BLaER1 (cell line): Measurements from ENCODE around the gene MT2A.

ENCODE experiments used
- H3K27ac ChIP-seq: shearing (Covaris generic); formaldehyde crosslinking; 2 replicates; pipeline ENCODE4 v1.8.1; 2022
- H3K27me3 ChIP-seq: shearing (Covaris generic); formaldehyde crosslinking; 2 replicates; pipeline ENCODE4 v1.8.1; 2022
- H3K36me3 ChIP-seq: shearing (Covaris generic); formaldehyde crosslinking; 2 replicates; pipeline ENCODE4 v1.8.1; 2022
- H3K4me1 ChIP-seq: shearing (Covaris generic); formaldehyde crosslinking; 2 replicates; pipeline ENCODE4 v1.8.1; 2022
- H3K4me2 ChIP-seq: shearing (Covaris generic); formaldehyde crosslinking; 2 replicates; pipeline ENCODE4 v1.8.1; 2022
- H3K4me3 ChIP-seq: shearing (Covaris generic); formaldehyde crosslinking; 2 replicates; pipeline ENCODE4 v1.8.1; 2022
- H3K9ac ChIP-seq: shearing (Covaris generic); formaldehyde crosslinking; 2 replicates; pipeline ENCODE4 v1.8.1; 2022
- H3K9me3 ChIP-seq: shearing (Covaris generic); formaldehyde crosslinking; 2 replicates; pipeline ENCODE4 v1.8.1; 2022
- H4K20me1 ChIP-seq: shearing (Covaris generic); formaldehyde crosslinking; 2 replicates; pipeline ENCODE4 v1.8.1; 2022
- Cebpa-rat ChIP-seq: shearing (Covaris generic); IDR thresholded peaks from 2 replicates; pipeline ENCODE4 v1.8.1; 2022

The MT2A gene

GRCh38 chr16:56626685-56627084 lies 18.3 kb downstream of the MT2A start:
- peaks cover 33% of the 10 kb centered on the region for H4K20me1 ChIP-seq
- no peak for TF ChIP-seq Cebpa-rat
- no peaks in the 10 kb centered on the region for H3K36me3 ChIP-seq
- peaks cover 86% of the 10 kb centered on the region for H3K27me3 ChIP-seq
- H3K27ac ChIP-seq, result no peak overlapping the region
- H3K9ac ChIP-seq, result no peak overlapping the region
- H3K4me2 ChIP-seq, result no peak overlapping the region
- no peak overlapping the region for H3K4me3 ChIP-seq
- H3K9me3 ChIP-seq, result no peaks in the 10 kb centered on the region
- peaks cover 11% of the 10 kb centered on the region for H3K4me1 ChIP-seq

DNA sequence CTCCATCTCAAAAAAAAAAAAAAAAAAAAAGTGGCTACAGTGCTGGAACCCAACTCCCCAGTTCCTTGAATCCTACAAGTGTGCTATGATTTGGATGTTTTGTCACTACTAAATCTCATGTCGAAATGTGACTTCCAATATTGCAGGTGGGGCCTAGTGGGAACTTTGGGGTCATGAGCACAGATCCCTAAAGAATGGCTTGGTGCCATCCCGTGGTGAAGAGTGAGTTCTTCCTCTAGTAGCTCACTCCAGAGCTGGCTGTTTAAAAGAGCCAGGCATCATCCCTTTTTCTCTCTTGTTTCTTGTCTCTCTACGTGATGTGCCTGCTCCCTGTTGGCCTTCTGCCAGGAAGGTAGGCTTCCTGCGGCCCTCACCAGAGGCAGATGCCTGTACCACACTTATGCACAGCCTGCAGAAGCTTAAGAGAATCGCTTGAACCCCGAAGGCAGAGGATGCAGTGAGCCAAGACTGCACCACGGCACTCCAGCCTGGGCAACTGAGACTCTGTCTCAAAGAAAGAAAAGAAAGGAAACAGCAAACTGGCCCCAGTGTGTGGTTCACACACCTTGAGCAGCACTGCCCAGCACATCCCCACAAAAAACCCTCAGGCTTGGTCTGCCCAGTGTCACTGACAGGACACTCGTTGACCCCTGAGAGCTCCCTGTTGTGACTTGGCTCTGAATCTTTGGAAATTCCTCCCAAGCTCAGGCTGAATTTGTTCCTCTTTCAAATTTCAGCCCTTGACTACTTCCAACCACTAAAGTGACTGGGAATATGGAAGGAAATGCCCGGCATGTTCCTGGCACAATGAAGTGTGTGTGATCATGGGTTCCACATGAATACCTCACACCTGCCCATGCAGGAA lies 20.3 kb downstream of the MT2A start:
- H3K36me3 ChIP-seq, result no peaks in the 10 kb centered on the region
- no peak overlapping the region for H3K4me3 ChIP-seq
- H3K4me1 ChIP-seq, result peaks cover 11% of the 10 kb centered on the region
- H3K27me3 ChIP-seq, result peaks cover 98% of the 10 kb centered on the region
- H3K9ac ChIP-seq, result no peak overlapping the region
- H3K4me2 ChIP-seq, result no peak overlapping the region
- H3K9me3 ChIP-seq, result no peaks in the 10 kb centered on the region
- TF ChIP-seq Cebpa-rat, result no peak
- H3K27ac ChIP-seq, result no peak overlapping the region
- H4K20me1 ChIP-seq, result peaks cover 53% of the 10 kb centered on the region

- no peaks in the 10 kb centered on the region for H3K36me3 ChIP-seq
- H3K4me3 ChIP-seq, result no peak overlapping the region
- H3K4me1 ChIP-seq, result peaks cover 11% of the 10 kb centered on the region
- peaks cover under 1% of the 10 kb centered on the region; the same call in 1 of the 2 replicates for H3K9me3 ChIP-seq
- no peak overlapping the region for H3K9ac ChIP-seq
- peaks cover 100% of the 10 kb centered on the region for H3K27me3 ChIP-seq
- H3K4me2 ChIP-seq, result no peak overlapping the region
- no peak for TF ChIP-seq Cebpa-rat
- peaks cover 57% of the 10 kb centered on the region for H4K20me1 ChIP-seq
- H3K27ac ChIP-seq, result no peak overlapping the region
Observed at GRCh38 chr16:56629531-56629930, 21.1 kb downstream of the MT2A start.

DNA sequence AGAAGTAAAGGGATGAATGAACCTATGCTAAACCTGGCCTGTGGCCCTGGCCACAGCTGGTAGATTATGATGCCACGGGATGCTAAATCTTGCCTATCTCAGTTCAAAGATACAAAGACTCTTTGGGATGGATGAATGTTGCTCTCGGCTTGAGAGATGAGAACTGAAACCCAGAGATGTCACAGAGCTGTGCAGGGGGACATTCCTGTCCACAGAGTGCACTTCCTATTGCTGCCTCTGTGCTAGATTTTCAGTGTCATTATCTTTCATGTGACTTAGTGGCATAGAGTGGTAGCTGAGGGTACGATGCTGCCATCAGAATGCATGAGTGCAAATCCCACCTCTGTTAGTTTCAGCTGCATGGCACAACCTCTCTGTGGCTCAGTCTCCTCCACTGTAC lies 21.8 kb downstream of the MT2A start:
- Histone ChIP-seq H3K4me3 (no peak overlapping the region), H3K9me3 (peaks cover 7% of the 10 kb centered on the region), H3K27ac (no peak overlapping the region), H3K4me2 (no peak overlapping the region), H4K20me1 (peaks cover 57% of the 10 kb centered on the region), H3K27me3 (peaks cover 100% of the 10 kb centered on the region), H3K9ac (no peak overlapping the region), H3K4me1 (peaks cover 10% of the 10 kb centered on the region), H3K36me3 (no peaks in the 10 kb centered on the region)
- TF ChIP-seq Cebpa-rat, result no peak

- Histone ChIP-seq H3K9me3 (peaks cover 16% of the 10 kb centered on the region), H3K4me2 (no peak overlapping the region), H3K36me3 (no peaks in the 10 kb centered on the region), H4K20me1 (peaks cover 57% of the 10 kb centered on the region), H3K4me1 (no peaks in the 10 kb centered on the region), H3K4me3 (no peak overlapping the region), H3K27ac (no peak overlapping the region), H3K27me3 (peaks cover 100% of the 10 kb centered on the region), H3K9ac (no peak overlapping the region)
- TF ChIP-seq Cebpa-rat, result no peak
Observed at GRCh38 chr16:56631197-56631596, 22.8 kb downstream of the MT2A start.

GRCh38 chr16:56631832-56632155 lies 23.4 kb downstream of the MT2A start:
- no peak for TF ChIP-seq Cebpa-rat
- peaks cover 100% of the 10 kb centered on the region for H3K27me3 ChIP-seq
- no peak overlapping the region for H3K4me3 ChIP-seq
- H3K4me2 ChIP-seq, result no peak overlapping the region
- peaks cover 16% of the 10 kb centered on the region for H3K9me3 ChIP-seq
- H3K9ac ChIP-seq, result no peak overlapping the region
- H3K36me3 ChIP-seq, result no peaks in the 10 kb centered on the region
- no peak overlapping the region for H3K27ac ChIP-seq
- H3K4me1 ChIP-seq, result no peaks in the 10 kb centered on the region
- H4K20me1 ChIP-seq, result peaks cover 57% of the 10 kb centered on the region

DNA sequence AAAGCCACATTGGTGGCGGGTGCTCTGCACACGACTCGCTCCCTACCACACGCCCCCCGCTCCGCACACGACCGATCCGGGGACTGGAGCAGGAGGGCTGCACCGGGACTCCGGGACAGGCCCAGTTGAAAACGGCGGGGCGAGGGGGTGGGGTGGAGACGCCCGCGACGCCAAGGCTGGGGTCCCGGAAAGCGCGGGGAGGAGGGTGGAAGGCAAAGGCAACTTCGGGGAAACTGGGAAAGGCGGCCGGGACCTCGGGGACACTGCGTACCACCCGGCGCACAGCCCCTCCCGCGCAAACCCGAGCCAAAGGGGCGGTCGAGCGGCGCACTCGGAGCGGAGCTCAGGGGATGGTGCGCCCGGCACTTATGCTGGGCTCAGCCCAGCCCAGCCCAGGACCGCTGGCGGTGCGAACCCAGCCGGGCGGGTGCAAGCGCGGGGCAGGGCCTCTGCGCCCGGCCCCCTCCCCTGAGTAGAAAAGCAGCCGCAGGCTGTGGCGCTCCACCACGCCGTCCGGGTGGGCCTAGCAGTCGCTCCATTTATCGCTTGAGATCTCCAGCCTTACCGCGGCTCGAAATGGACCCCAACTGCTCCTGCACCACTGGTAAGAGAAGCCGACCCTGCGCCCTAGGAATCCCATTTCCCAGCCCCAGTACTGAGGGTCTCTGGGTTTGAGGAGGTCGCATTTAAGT lies 23.9 kb downstream of the MT2A start, which contains the start of gene MT1M:
MT1M (plus strand) TSS at position 504 of the 692 bp plus-strand sequence; CDS start at position 577, 73 bp downstream.
- Histone ChIP-seq H3K36me3 (no peaks in the 10 kb centered on the region), H3K9ac (no peak within 1 kb of the TSS), H3K4me2 (no peak within 1 kb of the TSS), H3K27ac (no peak within 1 kb of the TSS), H3K4me3 (no peak within 1 kb of the TSS), H3K4me1 (no peaks in the 10 kb centered on the region), H3K9me3 (peaks cover 16% of the 10 kb centered on the region), H4K20me1 (peaks cover 61% of the 10 kb centered on the region), H3K27me3 (peaks cover 100% of the 10 kb centered on the region)
- no peak for TF ChIP-seq Cebpa-rat

GRCh38 chr16:56632848-56633365 lies 24.5 kb downstream of the MT2A start:
- Histone ChIP-seq H3K4me1 (no peaks in the 10 kb centered on the region), H3K9me3 (peaks cover 22% of the 10 kb centered on the region), H4K20me1 (peaks cover 67% of the 10 kb centered on the region), H3K4me2 (no peak overlapping the region), H3K27ac (no peak overlapping the region), H3K36me3 (no peaks in the 10 kb centered on the region), H3K27me3 (peaks cover 100% of the 10 kb centered on the region), H3K4me3 (no peak overlapping the region), H3K9ac (no peak overlapping the region)
- no peak for TF ChIP-seq Cebpa-rat

GRCh38 chr16:56633535-56633934 lies 25.2 kb downstream of the MT2A start:
- no peaks in the 10 kb centered on the region for H3K36me3 ChIP-seq
- H3K9ac ChIP-seq, result no peak overlapping the region
- peaks cover 100% of the 10 kb centered on the region for H3K27me3 ChIP-seq
- no peak for TF ChIP-seq Cebpa-rat
- peaks cover 72% of the 10 kb centered on the region for H4K20me1 ChIP-seq
- no peak overlapping the region for H3K4me2 ChIP-seq
- no peak overlapping the region for H3K4me3 ChIP-seq
- peaks cover 28% of the 10 kb centered on the region for H3K9me3 ChIP-seq
- no peak overlapping the region for H3K27ac ChIP-seq
- H3K4me1 ChIP-seq, result no peaks in the 10 kb centered on the region

DNA sequence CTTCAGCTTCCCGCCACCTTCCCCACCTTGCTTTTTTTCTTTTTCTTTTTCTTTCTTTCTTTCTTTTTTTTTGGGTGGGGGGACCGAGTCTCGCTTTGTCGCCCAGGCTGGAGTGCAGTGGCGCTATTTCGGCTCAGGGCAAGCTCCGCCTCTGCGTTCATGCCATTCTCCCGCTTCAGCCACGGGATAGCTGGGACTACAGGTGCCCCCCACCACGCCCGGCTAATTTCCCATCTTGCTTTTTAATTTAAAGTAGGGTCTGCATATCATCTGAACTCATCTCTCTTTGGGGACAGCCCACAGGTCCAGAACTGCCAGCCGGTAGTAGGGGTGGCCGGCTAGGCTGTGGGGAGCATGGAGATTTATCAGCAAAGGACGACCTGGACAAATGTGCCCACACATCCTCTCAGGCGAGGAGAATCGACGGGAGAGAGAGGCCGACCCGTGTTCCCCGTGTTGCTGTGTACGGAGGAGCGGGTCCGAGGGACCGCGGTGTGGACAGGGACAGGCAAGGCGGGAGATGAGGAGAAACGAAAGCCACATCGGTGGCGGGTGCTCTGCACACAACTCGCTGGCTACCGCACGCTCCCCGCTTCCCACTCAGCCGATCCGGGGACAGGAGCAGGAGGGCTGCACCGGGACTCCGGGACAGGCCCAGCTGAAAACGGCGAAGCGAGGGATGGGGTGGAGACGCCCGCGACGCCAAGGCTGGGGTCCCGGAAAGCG lies 26.5 kb downstream of the MT2A start:
- H3K9ac ChIP-seq, result no peak overlapping the region

More for the DNA sequence above, 26.5 kb downstream of the MT2A start:
- peaks cover 75% of the 10 kb centered on the region for H4K20me1 ChIP-seq
- peaks cover 100% of the 10 kb centered on the region for H3K27me3 ChIP-seq
- no peak for TF ChIP-seq Cebpa-rat
- no peak overlapping the region for H3K27ac ChIP-seq
- no peak overlapping the region for H3K4me2 ChIP-seq
- no peaks in the 10 kb centered on the region for H3K36me3 ChIP-seq
- H3K9me3 ChIP-seq, result peaks cover 30% of the 10 kb centered on the region
- H3K4me3 ChIP-seq, result no peak overlapping the region
- H3K4me1 ChIP-seq, result no peaks in the 10 kb centered on the region
